Muscle of leg (tissue), 11 donors: ENCODE data around the gene CCRL2. TPM values are rescaled to one million over a fixed set of nuclear protein-coding genes. Genes with fewer than 3 reads are reported as not detected.
A peak's percentile ranks its signal among the peaks of the same experiment; 100 is the strongest.
"Not testable (repeated sequence)": the region's sequence is repeated elsewhere in the genome, so short reads cannot be mapped to it uniquely, and the experiment has no call there.

Source experiments
- DNase-seq: peaks from one replicate; pipeline ENCODE4 v3.0.0; 2013
- H3K27ac ChIP-seq: one replicate; pipeline ENCODE4 v1.5.1; 2013; ENCODE audit warnings: mild to moderate bottlenecking, low read length, control low read depth
- H3K27me3 ChIP-seq: one replicate; pipeline ENCODE4 v1.6.1; 2013; ENCODE audit warnings: low read length; ENCODE audit not compliant: control insufficient read depth, insufficient read depth
- H3K36me3 ChIP-seq: one replicate; pipeline ENCODE4 v1.6.1; 2013; ENCODE audit warnings: low read length; ENCODE audit not compliant: control insufficient read depth, insufficient read depth
- H3K4me1 ChIP-seq: one replicate; pipeline ENCODE4 v1.6.1; 2013; ENCODE audit warnings: low read length; ENCODE audit not compliant: control insufficient read depth, insufficient read depth
- H3K4me3 ChIP-seq: one replicate; pipeline ENCODE4 v1.5.1; 2013; ENCODE audit warnings: low read length, control low read depth
- H3K9me3 ChIP-seq: replicated peaks from 2 replicates; pipeline ENCODE4 v1.6.1; 2013; ENCODE audit warnings: low read depth, low read length; ENCODE audit not compliant: control insufficient read depth
- WGBS: methylation state at CpG from one replicate; pipeline ENCODE4 v1.1.5; 2013; ENCODE audit warnings: missing lambda C conversion rate; ENCODE audit not compliant: insufficient coverage; 5-methylcytosine and 5-hydroxymethylcytosine counted together
- polyA plus RNA-seq, 8 donors: library from polyadenylated mRNA; unstranded; fragments of 120-200 nt; gene quantifications; one replicate each; pipeline versions ENCODE4 v1.2.1 to v1.2.3, GENCODE V29; 2013; ENCODE audit warnings: inconsistent platforms in 1 of 8, low replicate concordance in 1 of 8; ENCODE audit not compliant: insufficient read length in 8 of 8, insufficient read depth in 1 of 8
- total RNA-seq: library from RNA; stranded (reverse); fragments of 120-200 nt; gene quantifications from one replicate; pipeline ENCODE4 v1.2.4, GENCODE V29; 2013

CCRL2 gene
- total and polyA plus RNA-seq, 9 donors = 0.36 to 1.4 (median 0.57) TPM

- no peaks in the 10 kb centered on the region for H3K4me1 ChIP-seq
- no peaks in the 10 kb centered on the region for H3K9me3 ChIP-seq
- no peak overlapping the region for H3K4me3 ChIP-seq
- H3K27ac ChIP-seq = no peak overlapping the region
- H3K36me3 ChIP-seq = no peaks in the 10 kb centered on the region
- DNase-seq = no peak
- peaks cover 4% of the 10 kb centered on the region for H3K27me3 ChIP-seq
- 80% methylated on average over 1 of the region's 2 CpGs for WGBS
Observed at GRCh38 chr3:46401579-46401978, 5.5 kb upstream of the CCRL2 start.

- not testable (repeated sequence) for H3K27me3 ChIP-seq, H3K27ac ChIP-seq, H3K4me1 ChIP-seq, H3K4me3 ChIP-seq, H3K9me3 ChIP-seq, H3K36me3 ChIP-seq, DNase-seq
- no CpG with 5 or more reads among the region's 4 CpGs for WGBS
Observed at GRCh38 chr3:46402902-46403301, 4.2 kb upstream of the CCRL2 start.

- H3K27ac ChIP-seq = peak overlapping the region; percentile 35
- DNase-seq = peak; percentile 73
- H3K4me1 ChIP-seq = peaks cover 14% of the 10 kb centered on the region
Observed at GRCh38 chr3:46405301-46406019, 1.6 kb upstream of the CCRL2 start.

GRCh38 chr3:46406443-46406787 lies 644 bp upstream of the CCRL2 start:
- Histone ChIP-seq H3K4me3 (no peak overlapping the region), H3K36me3 (no peaks in the 10 kb centered on the region), H3K27ac (peak overlapping the region; percentile 54), H3K9me3 (no peaks in the 10 kb centered on the region), H3K27me3 (peaks cover 2% of the 10 kb centered on the region), H3K4me1 (peaks cover 14% of the 10 kb centered on the region)
- DNase-seq = peak; percentile 36
- 70% methylated on average over 4 of the region's 4 CpGs for WGBS

More at GRCh38 chr3:46405301-46406019, 1.6 kb upstream of the CCRL2 start:
- WGBS = 27% methylated on average over 5 of the region's 11 CpGs
- H3K36me3 ChIP-seq = no peaks in the 10 kb centered on the region
- H3K4me3 ChIP-seq = no peak overlapping the region
- peaks cover 4% of the 10 kb centered on the region for H3K27me3 ChIP-seq
- no peaks in the 10 kb centered on the region for H3K9me3 ChIP-seq

- Histone ChIP-seq H3K9me3 (no peaks in the 10 kb centered on the region), H3K4me1 (peaks cover 17% of the 10 kb centered on the region), H3K4me3 (no peak overlapping the region), H3K27ac (peak overlapping the region; percentile 37), H3K27me3 (peaks cover 2% of the 10 kb centered on the region), H3K36me3 (no peaks in the 10 kb centered on the region)
- peak; percentile 71 for DNase-seq
- 80% methylated on average over 1 of the region's 7 CpGs for WGBS
Observed at GRCh38 chr3:46407970-46408369, 911 bp downstream of the CCRL2 start.

- H3K4me1 ChIP-seq = peaks cover 17% of the 10 kb centered on the region
- H3K4me3 ChIP-seq = no peak overlapping the region
- DNase-seq = no peak
- no peaks in the 10 kb centered on the region for H3K27me3 ChIP-seq
- H3K9me3 ChIP-seq = no peaks in the 10 kb centered on the region
- H3K27ac ChIP-seq = no peak overlapping the region
- H3K36me3 ChIP-seq = no peaks in the 10 kb centered on the region
- WGBS = 89% methylated on average over 3 of the region's 7 CpGs
Observed at GRCh38 chr3:46408853-46409252, 1.8 kb downstream of the CCRL2 start.

GRCh38 chr3:46409739-46410489 lies 2.9 kb downstream of the CCRL2 start:
- no peak for DNase-seq
- no peaks in the 10 kb centered on the region for H3K36me3 ChIP-seq
- H3K9me3 ChIP-seq = no peaks in the 10 kb centered on the region
- no peak overlapping the region for H3K4me3 ChIP-seq
- peaks cover 17% of the 10 kb centered on the region for H3K4me1 ChIP-seq
- WGBS = 82% methylated on average over 8 of the region's 9 CpGs
- no peaks in the 10 kb centered on the region for H3K27me3 ChIP-seq
- no peak overlapping the region for H3K27ac ChIP-seq

- DNase-seq = no peak
- Histone ChIP-seq H3K27ac (no peak overlapping the region), H3K36me3 (no peaks in the 10 kb centered on the region), H3K9me3 (no peaks in the 10 kb centered on the region), H3K4me1 (peaks cover 17% of the 10 kb centered on the region), H3K27me3 (no peaks in the 10 kb centered on the region), H3K4me3 (no peak overlapping the region)
- WGBS = no CpG with 5 or more reads among the region's 2 CpGs
Observed at GRCh38 chr3:46410669-46411068, 3.6 kb downstream of the CCRL2 start.

- Histone ChIP-seq H3K36me3 (no peaks in the 10 kb centered on the region), H3K4me1 (peaks cover 19% of the 10 kb centered on the region), H3K9me3 (no peaks in the 10 kb centered on the region), H3K4me3 (no peak overlapping the region), H3K27me3 (no peaks in the 10 kb centered on the region), H3K27ac (no peak overlapping the region)
- no peak for DNase-seq
- no CpG with 5 or more reads among the region's 2 CpGs for WGBS
Observed at GRCh38 chr3:46411271-46411670, 4.2 kb downstream of the CCRL2 start.

GRCh38 chr3:46412786-46413298 lies 5.8 kb downstream of the CCRL2 start:
- Histone ChIP-seq H3K4me3 (no peak overlapping the region), H3K27ac (no peak overlapping the region), H3K9me3 (no peaks in the 10 kb centered on the region), H3K4me1 (peaks cover 11% of the 10 kb centered on the region), H3K36me3 (no peaks in the 10 kb centered on the region), H3K27me3 (no peaks in the 10 kb centered on the region)
- WGBS = no CpG with 5 or more reads among the region's 3 CpGs
- DNase-seq = peak; percentile 26
